ENCODE results near the gene ZBTB16. TPM values are rescaled to one million over a fixed set of nuclear protein-coding genes. Genes with fewer than 3 reads are reported as not detected.

The ZBTB16 gene
- total and polyA plus RNA-seq, 2 donors (not counting 3 experiments of a cell fraction or from before 2014, with no cell fraction given): 9.8 to 20.3 TPM

- TF ChIP-seq POLR2A (IDR thresholded peaks at IDR 0.05; ENCODE audit: low read depth, low read length) (no peak), MAX (IDR thresholded peaks at IDR 0.05; ENCODE audit: insufficient read depth, insufficient read length) (no peak), CTCF (IDR thresholded peaks at IDR 0.05; ENCODE audit: extremely low read depth in 1 of 2, insufficient read depth in 1 of 2, low read depth in 1 of 2, low read length in 2 of 2) (no peak), GATA2 (IDR thresholded peaks at IDR 0.05; ENCODE audit: insufficient read depth, insufficient read length, low read depth, low read length) (no peak), EZH2 (IDR thresholded peaks at IDR 0.05; ENCODE audit: borderline replicate concordance, low read depth, low read length, severe bottlenecking) (no peak), MYC (IDR thresholded peaks at IDR 0.05; ENCODE audit: low read depth, low read length) (no peak)
- FAIRE-seq: no peak
- no TSS peak for BruUV-seq (replicated peaks)
- H2AFZ ChIP-seq (ENCODE audit: low read depth, low read length): no peak overlapping the region
- H3K4me3 ChIP-seq (replicated peaks in 1 of 3; ENCODE audit: insufficient read depth in 1 of 3, low read depth in 1 of 3, low read length in 3 of 3): no peak overlapping the region
- intact Hi-C loops (cut with micrococcal nuclease): no loop called here
- no peaks in the 10 kb centered on the region for H3K4me1 ChIP-seq (ENCODE audit: control insufficient read depth, extremely low read depth, insufficient read depth, low read length)
- no peaks in the 10 kb centered on the region for H3K9me3 ChIP-seq (replicated peaks; ENCODE audit: control insufficient read depth, insufficient read depth, low read length)
- H3K27ac ChIP-seq (ENCODE audit: insufficient read depth, low read depth, low read length): no peak overlapping the region
- CTCF ChIA-PET: interaction anchor here (0.7 to 1.6 kb wide), 2 partner anchors 59 to 192 kb away, joined by 3 read pairs; no protein-coding TSS in a partner anchor
- no peaks in the 10 kb centered on the region for H3K9me1 ChIP-seq (replicated peaks; ENCODE audit: control insufficient read depth, extremely low read depth, insufficient read depth, low read length)
- no peak overlapping the region for H3K4me2 ChIP-seq (ENCODE audit: insufficient read depth, low read length)
- DNase-seq (ENCODE audit: low read depth, low spot score): no peak
- H3K79me2 ChIP-seq (ENCODE audit: control insufficient read depth, insufficient read depth, low read length): no peaks in the 10 kb centered on the region
- H3K9ac ChIP-seq (replicated peaks; ENCODE audit: extremely low read depth, insufficient read depth, low read length): no peak overlapping the region
- no peaks in the 10 kb centered on the region for H3K27me3 ChIP-seq (ENCODE audit: control insufficient read depth in 2 of 2, insufficient read depth in 2 of 2, low read length in 2 of 2)
- H3K36me3 ChIP-seq (ENCODE audit: control insufficient read depth in 2 of 2, extremely low read depth in 1 of 2, insufficient read depth in 2 of 2, low read length in 2 of 2): peaks cover 0 to 12% of the 10 kb centered on the region in 2 experiments
- POLR2A ChIA-PET: no interaction called here
- H4K20me1 ChIP-seq (replicated peaks; ENCODE audit: control insufficient read depth, extremely low read depth, insufficient read depth, low read length): no peaks in the 10 kb centered on the region
- dilution Hi-C loops (cut with MboI; ENCODE audit: extremely low pct_ligation_motif_present, low sequenced_read_pairs): loop anchor here (25.0 kb wide), 1 partner anchor 215 kb away; no protein-coding TSS in a partner anchor
Measured at GRCh38 chr11:114252767-114253166, 193.3 kb downstream of the ZBTB16 start.

Measured in endothelial cell of umbilical vein (primary cell).